Stimulated activated CD8-positive, alpha-beta memory T cell treated with anti-CD3 and anti-CD28 coated beads, Interleukin-4, amount 100 ng/mL, for 4 hours (primary cell): ENCODE data around the gene MRTFB.
A peak's percentile ranks its signal among the peaks of the same experiment; 100 is the strongest.

ENCODE experiments used
- DNase-seq, 2 donors: peaks; one replicate each; pipeline ENCODE4 v3.0.0-alpha.2; 2020; ENCODE audit warnings: low read depth in 2 of 2, low spot score in 1 of 2

Gene MRTFB

DNA sequence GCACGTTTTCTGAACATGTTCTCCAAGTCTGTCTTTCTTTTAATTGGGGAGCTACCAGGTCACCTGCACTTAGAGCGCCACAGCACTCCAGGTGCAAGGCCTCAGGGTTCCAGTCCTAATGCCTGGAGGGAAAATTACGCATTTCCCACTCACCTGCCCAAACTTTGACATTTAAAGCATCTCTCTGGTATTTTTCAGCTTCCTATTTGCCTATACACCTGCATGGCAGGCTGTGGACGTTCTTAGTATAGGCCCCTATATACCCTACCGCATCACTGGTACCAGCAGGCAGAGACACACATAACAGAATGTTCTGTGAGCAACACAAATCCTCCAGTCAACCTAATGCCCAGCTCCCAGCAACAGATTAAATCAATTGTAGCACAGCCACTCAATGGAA is 213.3 kb downstream of the MRTFB start:
- no peak for DNase-seq

DNA sequence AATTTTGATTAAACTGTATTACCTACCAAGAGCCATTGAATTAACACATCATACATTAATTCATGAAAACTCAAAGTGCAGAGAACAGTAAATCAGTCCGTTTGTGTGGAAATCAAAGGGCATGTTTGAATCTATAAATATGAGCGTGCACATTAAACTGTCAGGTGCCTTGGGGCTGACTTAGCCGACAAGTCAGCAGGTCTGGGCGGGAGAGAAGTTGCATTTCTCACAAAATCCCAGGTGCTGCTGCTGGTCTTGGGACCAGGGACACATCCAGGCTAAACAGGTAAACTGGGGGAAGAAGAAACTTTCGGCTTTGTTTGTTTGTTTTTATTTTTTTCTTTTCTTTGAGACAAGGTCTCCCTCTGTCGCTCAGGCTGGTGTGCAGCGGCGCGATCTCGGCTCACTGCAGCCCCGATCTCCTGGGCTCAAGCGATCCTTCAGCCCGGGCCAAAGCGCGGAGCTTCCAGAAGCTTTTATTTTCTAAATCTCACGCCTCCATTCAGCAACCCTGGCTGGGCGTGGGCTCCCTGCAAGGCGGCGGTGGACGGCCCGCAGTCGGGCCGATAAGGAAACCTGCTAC is 213.9 kb downstream of the MRTFB start:
- peak in 1 of 2 donors; percentile 17 for DNase-seq

DNA sequence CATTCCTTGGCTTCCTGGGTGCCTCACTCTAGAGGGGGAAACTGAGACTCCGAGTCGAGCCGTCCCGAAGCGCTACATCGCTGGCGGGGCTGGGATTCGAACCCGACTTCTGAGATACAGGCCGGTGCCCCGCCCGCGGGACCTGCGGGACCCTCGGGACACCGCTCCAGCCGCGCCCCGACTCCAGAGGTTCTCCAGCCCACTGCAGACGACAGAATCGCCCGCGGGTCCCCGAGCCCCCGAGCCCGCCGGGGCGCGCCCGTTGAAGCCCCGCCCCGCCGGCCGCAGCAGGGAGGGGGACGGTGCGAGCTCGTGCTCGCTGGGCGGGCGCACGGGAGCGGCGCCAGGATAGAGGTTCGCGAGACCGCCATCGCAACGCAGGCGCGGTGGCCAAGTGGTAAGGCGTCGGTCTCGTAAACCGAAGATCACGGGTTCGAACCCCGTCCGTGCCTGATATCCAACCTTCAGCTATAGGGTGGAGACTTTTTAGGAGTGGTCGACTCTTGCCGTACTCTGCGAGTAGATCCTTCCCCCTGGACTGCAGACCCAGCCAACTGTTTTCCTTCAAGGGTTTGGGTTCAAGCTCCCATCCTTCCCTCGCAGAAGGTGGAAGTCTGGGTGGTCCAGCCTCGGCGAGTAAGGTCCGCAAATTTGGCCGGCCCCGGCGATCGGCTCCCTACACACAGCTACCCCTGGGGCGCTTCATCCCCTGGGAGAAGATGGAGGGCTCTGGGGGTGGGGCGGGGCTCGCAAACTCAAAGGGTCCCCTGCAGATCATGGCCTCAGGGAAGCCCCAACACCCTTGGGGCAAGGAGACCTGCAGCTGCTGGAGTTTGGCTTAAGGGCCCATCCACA is 214.6 kb downstream of the MRTFB start:
- DNase-seq: peak; percentile 88 to 95

- DNase-seq: no peak
These were observed 215.5 kb downstream of the MRTFB start for GRCh38 chr16:14286368-14287230.

GRCh38 chr16:14289692-14290340 is 218.7 kb downstream of the MRTFB start:
- no peak for DNase-seq

DNA sequence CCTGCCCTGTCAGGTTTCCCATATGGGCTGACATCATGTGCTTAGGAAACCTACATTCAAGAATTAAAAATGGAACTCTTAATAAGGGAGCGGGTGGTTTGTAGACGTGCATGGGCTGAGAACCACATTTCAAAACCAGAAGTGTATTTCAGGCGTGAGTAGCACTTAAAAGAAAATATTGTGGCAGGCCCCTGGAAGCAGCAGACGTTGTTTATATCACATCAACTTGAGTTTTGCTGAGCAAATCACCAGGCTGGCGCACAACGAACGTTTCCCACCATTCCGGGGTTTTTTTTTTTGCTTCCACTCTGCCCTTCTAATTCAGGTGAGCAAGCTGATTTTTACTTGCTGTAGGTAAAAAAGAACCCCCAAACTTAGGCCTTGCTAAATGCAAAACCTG is 220.2 kb downstream of the MRTFB start:
- DNase-seq: no peak

- DNase-seq: no peak
These were observed 221.1 kb downstream of the MRTFB start for GRCh38 chr16:14292051-14292825.

GRCh38 chr16:14296663-14297062 is 225.5 kb downstream of the MRTFB start:
- no peak for DNase-seq

DNA sequence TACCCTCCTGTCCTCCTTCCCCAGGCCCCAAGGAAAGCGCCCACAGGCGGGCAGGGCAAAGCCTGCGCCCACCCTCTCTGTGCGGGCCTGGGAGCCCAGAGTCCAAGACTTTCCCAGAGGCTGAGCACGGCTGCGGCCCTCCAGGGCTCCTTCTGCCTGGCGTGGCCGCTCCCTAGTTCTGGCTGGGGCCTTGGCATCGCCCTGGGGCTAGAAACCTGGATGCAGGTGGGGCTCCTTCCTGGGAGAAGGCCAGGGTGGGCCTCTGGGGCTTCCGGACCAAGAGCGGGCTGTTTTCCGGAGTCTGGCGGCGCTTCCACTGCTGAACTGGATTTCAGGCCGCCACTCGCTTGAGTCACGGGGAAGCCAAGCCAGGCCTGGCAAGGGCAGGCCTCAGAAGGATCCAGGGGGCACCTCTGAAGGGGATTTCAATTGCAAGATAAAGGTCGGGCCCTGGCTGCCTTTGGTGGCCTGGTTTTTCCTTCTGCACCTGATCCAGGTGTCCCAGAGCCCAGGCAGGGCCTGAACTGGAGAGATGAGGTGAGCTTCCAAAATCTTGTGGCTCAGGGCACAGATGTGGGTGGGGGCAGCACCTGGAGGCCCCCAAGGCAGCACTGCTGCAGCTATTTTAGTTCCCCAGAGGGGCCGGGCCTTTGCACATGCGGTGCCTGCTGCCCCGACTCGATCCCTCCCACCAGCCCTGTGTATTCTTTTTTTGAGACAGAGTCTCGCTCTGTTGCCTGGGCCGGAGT is 227.4 kb downstream of the MRTFB start:
- no peak for DNase-seq

- DNase-seq: no peak
These were observed 229.6 kb downstream of the MRTFB start for GRCh38 chr16:14300705-14301168.

GRCh38 chr16:14301169-14302030 is 230.3 kb downstream of the MRTFB start:
- DNase-seq: peak in 1 of 2 donors; percentile 28

DNA sequence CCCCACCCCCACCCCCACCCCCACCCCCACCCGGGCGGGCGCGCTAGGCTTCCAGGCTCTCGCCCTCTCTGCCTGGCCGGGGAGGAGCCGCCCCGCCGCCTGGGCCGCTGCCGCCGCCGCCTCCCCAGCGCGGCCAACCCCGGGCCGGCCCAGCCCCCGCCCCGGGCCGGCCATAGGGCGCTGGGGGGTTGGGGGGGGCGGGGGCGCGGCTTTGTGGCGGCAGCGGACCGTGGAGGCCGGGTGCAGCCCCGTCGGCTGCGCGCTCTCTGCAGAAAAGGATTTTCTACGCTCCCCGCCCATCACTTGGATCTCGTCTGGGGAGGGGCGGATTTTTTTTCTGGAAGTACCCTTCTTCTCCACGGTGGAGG is 230.9 kb downstream of the MRTFB start:
- no peak for DNase-seq

- DNase-seq: no peak
These were observed 231.5 kb downstream of the MRTFB start for GRCh38 chr16:14302399-14303181.

- DNase-seq: no peak
These were observed 232.1 kb downstream of the MRTFB start for GRCh38 chr16:14303182-14303618.

DNA sequence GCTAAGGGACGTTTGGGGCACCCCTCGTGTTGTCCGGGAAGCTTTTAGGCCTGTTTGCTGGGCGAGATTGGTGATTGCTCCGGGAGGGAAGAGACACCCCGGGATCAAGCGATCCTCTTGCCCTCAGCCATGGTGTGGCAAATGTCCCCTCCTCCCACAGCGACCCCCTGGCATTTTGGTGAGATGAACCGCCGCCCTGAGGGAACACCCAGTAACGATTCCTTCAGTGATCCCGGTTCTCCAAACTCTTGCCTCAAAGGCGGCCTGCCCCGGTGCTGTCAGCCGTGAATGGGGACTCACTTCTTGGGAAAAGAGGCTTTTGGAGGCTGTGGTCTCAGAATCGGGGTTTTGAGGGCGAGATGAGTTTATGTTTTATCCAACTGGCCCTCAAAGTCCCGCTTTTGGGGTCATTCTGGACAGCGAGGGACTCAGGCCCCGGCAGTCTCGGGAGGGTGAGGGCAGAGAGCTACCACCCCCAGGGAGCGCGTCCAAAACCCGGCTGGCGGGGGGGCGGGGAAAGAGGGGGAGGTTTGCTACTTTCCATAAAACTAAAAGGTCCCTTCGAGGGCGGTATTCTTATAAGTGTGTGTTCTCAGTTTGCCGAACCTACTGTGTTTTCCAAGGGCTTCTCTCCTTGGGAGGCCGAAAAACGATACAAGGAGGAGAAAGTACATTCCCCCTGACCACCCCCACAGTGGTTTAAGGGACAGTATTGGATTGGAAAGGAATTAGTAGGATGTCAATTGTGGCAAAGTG is 232.7 kb downstream of the MRTFB start:
- DNase-seq: no peak

DNA sequence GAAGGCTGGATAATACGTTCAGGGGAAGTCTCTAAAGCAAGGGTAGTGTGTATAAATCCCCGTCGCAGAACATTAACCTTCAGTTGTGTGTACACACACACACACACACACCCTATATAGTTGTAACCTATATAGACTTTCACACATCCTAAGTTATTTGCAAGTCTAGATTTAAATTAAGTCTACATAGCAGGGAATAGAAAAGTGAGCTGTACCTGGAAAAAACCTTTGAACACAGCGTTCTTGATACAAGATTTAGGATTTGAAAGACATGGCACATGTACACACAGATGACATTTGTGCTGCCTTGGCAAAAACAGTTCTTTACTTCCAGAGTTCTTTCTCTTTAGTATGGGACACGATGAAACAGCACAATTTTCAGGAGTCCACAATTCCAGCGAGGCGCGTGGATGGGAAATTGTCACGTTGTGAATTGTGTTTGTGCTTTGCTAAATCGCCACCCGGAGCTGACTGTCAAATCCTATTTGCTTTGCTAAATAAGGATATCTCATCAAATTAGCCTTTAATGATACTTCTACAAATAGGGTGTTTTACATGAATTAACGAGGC is 233.9 kb downstream of the MRTFB start:
- no peak for DNase-seq

- no peak for DNase-seq
These were observed 235.5 kb downstream of the MRTFB start for GRCh38 chr16:14306485-14307058.
